Endometrium (tissue), 2 donors: ENCODE data around the gene TNFRSF1B.

Source experiments
- FAIRE-seq: peaks from 2 replicates; lab custom pipeline; 2012; peaks lifted over from hg19 to GRCh38; lab: Jason Lieb, UNC
- donor health status: control.
- donor health status: control.

The TNFRSF1B gene

GRCh38 chr1:12158357-12159092, 8.3 kb upstream of the TNFRSF1B start:
- FAIRE-seq: no peak

- FAIRE-seq: no peak
These were observed 7.0 kb upstream of the TNFRSF1B start for GRCh38 chr1:12159816-12160215.

DNA sequence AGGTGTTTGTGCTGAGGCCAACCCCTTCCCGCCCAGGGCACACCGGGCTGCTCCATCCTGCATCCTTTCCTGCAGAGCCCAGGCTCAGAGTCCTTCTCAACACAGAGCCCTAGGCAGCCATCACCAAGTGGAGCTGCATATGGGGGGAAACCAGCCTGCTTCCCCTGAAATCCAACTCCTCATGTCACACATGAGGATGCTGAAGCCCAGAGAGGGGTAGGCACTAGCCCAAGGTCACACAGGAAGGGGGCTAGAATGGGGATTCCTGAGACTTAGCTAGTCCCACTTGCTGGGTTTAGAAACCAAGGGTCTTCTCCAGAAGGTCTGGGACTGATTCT, 5.5 kb upstream of the TNFRSF1B start:
- no peak for FAIRE-seq

DNA sequence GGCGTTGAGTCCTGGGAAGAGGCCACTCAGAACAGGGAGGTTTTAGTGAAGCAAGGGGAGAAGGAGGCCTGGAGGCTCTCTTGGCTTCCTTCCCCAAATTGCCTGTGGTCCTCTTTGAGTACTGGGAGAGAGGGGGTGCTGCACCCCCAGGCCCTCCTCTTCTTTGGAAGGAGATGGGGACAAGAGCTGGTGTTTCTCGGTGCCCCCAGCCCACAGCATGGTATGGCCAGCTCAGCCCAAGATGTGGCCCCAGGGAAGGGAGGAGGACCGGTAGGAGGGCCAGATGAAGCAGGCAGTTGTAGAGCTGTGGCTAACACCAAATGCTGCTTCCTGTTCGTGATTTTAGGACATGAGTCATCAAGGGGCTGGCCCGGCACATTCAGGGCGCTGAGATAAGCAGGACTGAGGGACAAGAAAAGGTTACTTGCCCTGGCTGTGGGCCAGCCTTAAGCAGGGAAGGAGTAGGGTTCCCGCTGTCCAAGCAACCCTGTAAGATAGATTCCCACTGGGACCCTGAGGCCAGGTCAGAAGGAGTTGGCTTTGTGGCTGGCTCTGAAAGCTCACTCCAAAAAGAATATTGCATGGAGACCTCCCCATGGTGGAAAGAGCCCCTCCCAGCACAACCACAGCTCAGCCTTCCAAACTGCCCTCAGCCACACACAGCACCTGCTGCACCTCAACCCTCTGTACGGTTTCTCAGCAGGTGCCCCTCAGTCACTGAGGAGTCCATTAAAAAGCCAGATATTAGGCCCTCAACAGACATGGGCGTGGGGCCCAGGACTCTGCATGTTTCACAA, 4.9 kb upstream of the TNFRSF1B start:
- FAIRE-seq: peak; percentile 37

GRCh38 chr1:12162459-12163137, 4.2 kb upstream of the TNFRSF1B start:
- no peak for FAIRE-seq

GRCh38 chr1:12163210-12163609, 3.6 kb upstream of the TNFRSF1B start:
- FAIRE-seq: no peak

- no peak for FAIRE-seq
These were observed 2.6 kb upstream of the TNFRSF1B start for GRCh38 chr1:12164210-12164609.

DNA sequence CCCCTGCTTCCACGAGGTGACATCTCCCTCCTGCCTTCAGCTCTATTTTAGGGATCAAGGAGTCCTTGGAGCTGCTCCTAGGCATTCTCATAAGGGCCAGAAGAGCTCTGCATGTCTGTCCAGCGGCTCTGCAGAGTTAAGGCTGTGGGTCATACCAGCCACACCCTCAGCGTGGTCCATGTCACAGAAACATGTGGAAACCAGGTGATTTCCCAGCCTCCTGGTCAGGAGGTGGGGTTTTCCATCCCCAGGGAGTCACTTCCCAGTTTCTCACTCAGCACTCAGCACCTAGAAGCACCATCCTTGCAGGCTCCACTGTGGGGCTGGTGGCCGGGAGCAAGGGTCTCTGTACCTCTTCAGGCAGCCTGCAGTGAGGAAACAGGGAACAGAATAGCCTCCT, 1.4 kb upstream of the TNFRSF1B start:
- no peak for FAIRE-seq

DNA sequence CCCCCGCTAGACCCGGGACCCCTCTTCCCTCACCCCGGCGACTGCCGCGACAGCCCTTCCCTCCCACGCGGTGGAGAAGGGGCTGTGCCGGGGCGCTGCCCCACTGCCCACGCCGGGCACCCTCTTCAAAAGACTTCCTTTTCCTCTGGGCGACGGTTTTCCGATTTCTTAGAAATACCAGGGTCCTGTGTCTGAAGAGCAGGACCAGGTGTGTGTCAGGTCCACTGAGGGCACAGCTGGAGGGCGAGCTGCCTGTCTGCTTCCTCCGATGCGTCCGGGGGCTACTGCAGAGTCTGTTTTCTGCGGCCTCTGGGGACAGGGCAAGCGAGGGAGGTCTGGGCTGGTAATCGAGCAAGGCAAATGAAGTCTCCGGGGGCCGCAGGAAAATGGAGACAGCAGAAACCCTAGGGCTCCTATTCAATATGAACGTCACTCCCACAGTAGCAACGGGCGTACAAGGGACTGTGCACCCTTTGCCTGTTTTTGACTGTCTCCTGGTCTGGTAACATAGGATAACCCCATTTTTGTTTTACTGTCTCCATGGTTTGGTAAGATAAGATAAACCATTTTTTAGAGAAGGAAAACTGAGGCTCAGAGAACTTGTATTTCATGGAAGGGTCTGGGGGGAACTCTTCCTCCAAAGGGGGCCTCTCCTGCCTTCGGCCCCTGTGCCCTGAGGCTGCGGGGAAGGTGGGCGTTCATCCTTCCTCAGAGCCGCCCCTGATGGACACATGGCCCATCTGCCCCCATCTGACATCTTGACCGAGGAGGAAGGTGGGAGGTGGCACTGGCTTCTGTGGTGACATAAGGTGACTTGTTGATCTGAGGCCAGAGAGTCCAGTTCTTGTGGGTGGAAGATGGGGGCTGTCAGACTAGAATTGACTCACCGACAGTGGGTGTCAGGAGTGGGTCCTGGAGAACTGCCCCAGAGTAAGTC, 970 bp downstream of the TNFRSF1B start:
- no peak for FAIRE-seq

- no peak for FAIRE-seq
These were observed 1.8 kb downstream of the TNFRSF1B start for GRCh38 chr1:12168451-12169160.

- no peak for FAIRE-seq
These were observed 2.8 kb downstream of the TNFRSF1B start for GRCh38 chr1:12169442-12170135.

GRCh38 chr1:12170263-12170671, 3.5 kb downstream of the TNFRSF1B start:
- FAIRE-seq: no peak

- no peak for FAIRE-seq
These were observed 4.6 kb downstream of the TNFRSF1B start for GRCh38 chr1:12171206-12172041.

DNA sequence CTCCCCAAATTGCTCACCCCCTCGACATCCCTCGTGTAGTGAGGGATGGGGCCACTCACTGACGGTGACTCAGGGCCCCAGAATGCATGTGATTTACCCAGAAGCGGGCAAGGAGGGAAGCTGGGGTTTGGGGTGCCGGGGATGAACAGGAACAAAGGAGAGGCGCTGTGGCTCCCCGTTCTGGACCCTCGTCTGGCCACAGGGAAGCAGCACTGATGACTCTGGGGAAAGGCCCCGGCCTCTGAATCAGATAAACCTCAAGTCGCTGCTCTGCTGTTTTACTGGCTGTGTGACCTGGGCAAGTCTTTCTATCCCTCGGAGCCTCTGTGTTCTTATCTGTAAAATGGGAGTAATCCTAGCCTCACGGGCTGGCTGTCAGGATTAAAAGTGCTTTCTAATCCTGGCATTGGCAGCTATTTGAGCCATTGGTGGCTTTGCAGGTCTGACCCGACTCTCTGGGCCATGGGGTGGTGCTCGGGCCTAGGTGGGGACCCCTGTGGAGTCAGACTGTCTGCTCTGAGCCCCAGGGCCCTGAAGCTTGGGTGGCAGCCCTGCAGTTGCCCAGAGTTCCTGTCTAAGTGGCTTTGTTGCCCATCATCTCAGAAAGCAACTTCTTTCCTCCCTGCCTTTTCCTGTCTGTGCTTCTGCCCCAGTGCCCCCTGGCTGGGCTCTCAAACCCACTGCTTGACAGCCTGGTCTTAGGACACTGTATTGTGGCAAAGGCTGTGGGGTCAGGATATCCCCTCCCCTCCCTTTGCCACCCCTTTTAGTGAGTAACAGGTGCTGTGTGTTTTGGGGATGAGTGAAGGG, 5.5 kb downstream of the TNFRSF1B start:
- FAIRE-seq: no peak

- FAIRE-seq: no peak
These were observed 6.3 kb downstream of the TNFRSF1B start for GRCh38 chr1:12173041-12173509.

DNA sequence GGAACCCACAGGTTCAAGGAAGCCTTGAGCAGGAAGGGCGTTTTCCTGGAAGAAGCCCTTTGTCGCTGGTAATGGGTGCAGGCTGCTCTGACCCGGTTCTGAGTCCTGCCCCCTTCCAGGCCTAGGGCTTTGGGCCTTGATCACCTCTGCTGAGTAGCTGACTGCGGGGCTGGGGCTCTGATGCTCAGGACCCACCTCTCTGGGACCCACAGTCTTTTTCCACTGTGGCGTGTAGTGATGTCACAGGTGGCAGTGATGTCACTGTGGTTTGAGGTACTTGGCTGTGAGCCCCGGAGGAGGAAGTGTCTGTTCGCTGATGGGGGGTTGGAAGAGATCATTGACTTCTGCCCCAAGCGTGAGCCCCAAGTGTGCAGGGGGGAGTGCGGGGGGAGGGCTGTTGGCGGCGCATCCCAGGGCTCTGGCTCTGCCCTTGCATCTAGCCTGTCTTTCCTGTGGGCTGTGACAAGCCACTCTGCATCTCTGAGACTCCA, 6.9 kb downstream of the TNFRSF1B start:
- FAIRE-seq: no peak

- no peak for FAIRE-seq
These were observed 8.4 kb downstream of the TNFRSF1B start for GRCh38 chr1:12174924-12175810.
